ENCODE results near the gene XRCC2.
"Not testable (repeated sequence)": the region's sequence is repeated elsewhere in the genome, so short reads cannot be mapped to it uniquely, and the experiment has no call there.

Gene XRCC2

GRCh38 chr7:152675759-152676636, at the start of gene XRCC2:
TSS of gene XRCC2 (minus strand) at chr7:152676141. CDS start at chr7:152676079, 62 bp downstream.
- peak; percentile 93 for DNase-seq (ENCODE audit: low spot score)

- DNase-seq (ENCODE audit: low spot score) = no peak
These were observed 47.4 kb upstream of the XRCC2 start for GRCh38 chr7:152723364-152723763.

- not testable (repeated sequence) for DNase-seq (ENCODE audit: low spot score)
These were observed 36.6 kb upstream of the XRCC2 start for GRCh38 chr7:152712412-152713042.

GRCh38 chr7:152711444-152711944, 35.6 kb upstream of the XRCC2 start:
- DNase-seq (ENCODE audit: low spot score) = no peak

- DNase-seq (ENCODE audit: low spot score) = no peak
These were observed 34.2 kb upstream of the XRCC2 start for GRCh38 chr7:152710153-152710442.

- DNase-seq (ENCODE audit: low spot score) = peak; percentile 94
These were observed 33.6 kb upstream of the XRCC2 start for GRCh38 chr7:152709287-152710152.

DNA sequence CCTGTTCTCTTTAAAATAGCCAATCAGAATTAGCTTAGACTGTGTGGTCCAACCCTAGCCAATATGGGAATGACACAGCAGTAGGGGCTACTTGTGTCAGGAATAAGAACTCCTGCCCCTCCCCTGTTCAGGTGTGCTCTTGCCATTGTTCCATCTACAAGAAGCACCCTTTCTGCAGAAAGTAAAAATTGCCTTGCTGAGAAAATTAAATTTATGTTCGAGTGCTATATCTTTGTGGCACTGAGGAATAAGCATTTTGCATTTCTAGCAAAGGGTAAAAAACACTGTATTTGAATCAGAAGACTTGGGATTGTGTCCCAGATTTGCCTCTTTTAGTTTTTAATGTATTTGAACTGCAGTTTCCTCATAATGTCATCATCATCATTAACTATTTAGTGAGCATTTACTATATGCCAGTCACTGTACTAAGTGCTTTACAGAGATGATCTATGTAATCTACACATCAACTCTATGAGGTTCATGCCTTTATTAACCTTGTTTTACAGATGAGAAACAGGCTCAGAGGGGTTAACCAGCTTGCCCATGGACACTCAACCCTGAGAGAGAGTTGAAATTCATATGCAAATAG, 28.9 kb upstream of the XRCC2 start:
- no peak for DNase-seq (ENCODE audit: low spot score)

DNA sequence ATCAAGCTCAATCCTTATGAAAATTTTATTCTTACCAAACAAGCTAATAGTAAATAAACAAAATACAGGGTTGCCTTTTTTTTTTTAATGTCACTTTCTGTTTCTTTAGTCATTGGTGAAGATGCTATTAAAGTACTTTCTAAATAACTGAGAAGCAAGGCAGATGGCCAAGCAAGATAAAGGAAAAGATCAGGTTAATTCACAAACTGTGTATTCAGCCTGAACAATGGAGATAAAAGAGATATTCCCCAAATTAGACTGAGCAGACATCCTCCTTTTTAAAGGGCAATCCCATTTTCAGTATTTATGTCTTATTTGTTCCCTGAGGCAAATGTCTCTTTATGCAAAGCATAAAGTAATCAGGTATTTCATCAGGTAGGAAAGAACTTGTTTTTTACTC, 23.1 kb upstream of the XRCC2 start:
- DNase-seq (ENCODE audit: low spot score) = no peak

GRCh38 chr7:152697268-152697974, 21.5 kb upstream of the XRCC2 start:
- not testable (repeated sequence) for DNase-seq (ENCODE audit: low spot score)

- not testable (repeated sequence) for DNase-seq (ENCODE audit: low spot score)
These were observed 16.3 kb upstream of the XRCC2 start for GRCh38 chr7:152692196-152692595.

DNA sequence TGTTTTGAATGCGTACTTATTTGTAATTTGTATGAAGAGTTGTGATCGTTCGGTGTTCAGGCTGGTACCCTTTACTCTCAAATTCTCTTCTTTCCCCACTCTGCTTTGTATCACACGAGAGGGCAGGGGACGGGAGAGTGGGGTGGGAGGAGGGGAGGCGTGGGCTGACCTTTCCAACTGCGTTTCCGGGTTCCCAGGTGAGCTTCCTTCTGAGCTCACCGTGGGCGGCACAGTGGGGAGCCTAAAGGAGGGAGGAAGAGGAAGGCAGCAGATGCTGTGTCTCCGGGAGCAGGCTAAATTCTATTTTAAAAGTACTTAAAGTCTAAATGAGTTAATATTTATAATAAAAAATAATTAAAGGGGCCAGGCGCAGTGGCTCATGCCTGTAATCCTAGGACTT, 7.4 kb upstream of the XRCC2 start:
- DNase-seq (ENCODE audit: low spot score) = no peak

- DNase-seq (ENCODE audit: low spot score) = no peak
These were observed 2.1 kb upstream of the XRCC2 start for GRCh38 chr7:152677808-152678670.

GRCh38 chr7:152674860-152675758, 832 bp downstream of the XRCC2 start:
- DNase-seq (ENCODE audit: low spot score) = peak; percentile 85

GRCh38 chr7:152673897-152674296, 2.0 kb downstream of the XRCC2 start:
- DNase-seq (ENCODE audit: low spot score) = no peak

DNA sequence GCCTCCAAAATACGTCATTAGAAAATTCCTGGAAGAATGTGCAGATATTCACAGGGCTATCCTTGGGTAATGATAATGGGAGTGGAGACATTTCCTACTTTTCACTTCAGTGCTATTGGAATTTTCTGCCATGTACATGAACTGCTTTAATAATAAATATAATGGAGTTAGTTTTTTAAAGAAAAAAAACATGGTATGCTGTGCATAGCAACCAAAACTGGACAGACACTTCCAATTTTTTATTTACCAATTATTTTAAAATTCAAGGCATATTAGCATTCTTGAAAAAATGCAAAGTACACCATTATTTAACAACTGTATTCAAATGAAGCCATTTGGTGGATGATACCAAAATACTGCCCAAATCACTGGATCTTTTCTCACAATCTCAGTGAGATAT, 3.3 kb downstream of the XRCC2 start:
- DNase-seq (ENCODE audit: low spot score) = no peak

DNA sequence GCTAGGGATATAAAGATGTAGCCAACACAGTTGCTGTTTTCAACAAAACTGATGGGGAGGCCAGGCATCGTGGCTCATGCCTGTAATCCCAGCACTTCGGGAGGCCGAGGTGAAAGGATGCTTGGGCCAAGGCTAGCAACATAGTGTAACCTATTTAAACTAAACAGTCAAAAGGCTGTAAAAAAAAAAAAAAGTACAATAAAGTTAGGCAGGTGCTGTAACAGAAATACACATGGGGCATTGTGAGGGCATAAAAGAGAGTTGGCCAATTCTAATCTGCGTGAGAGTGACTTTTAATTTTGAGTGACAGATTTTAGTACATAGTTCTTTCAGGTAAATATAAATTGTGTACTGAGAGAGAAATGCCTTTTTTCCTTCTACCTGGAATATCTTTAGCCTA, 6.2 kb downstream of the XRCC2 start:
- DNase-seq (ENCODE audit: low spot score) = no peak

DNA sequence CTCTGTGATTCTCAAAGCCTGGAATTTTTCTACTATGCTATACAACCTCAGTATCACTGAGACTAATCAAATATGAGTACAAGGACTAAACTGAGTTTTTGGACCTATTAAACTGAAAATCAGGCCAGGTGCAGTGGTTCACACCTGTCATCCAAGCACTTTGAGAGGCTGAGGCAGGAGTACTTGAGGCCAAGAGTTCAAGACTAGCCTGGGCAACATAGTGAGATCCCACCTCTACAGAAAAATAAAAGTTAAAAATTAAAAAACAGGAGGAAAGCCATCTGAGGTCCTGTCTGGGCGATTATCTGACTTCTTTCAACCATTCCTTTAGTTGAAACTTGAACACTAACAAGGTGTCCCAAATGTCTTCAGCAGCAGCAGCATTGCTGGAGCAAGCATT, 7.0 kb downstream of the XRCC2 start:
- no peak for DNase-seq (ENCODE audit: low spot score)

- DNase-seq (ENCODE audit: low spot score) = no peak
These were observed 8.0 kb downstream of the XRCC2 start for GRCh38 chr7:152667958-152668357.

DNA sequence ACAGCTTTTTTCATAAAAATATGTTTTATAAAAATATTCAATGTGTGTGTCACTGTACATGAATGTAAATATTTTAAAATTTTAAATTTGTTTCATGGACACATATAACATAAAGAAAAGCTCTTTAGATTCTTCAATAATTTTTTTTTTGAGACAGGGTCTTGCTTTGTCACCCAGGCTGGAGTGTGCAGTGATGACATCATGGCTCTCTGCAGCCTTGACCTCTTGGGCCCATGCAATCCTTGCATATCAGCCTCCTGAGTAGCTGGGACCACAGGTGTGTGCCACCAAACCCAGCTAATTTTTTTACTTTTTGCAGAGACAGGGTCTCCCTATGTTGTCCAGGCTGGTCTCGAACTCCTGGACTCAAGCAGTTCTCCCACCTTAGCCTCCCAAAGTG, 9.9 kb downstream of the XRCC2 start:
- no peak for DNase-seq (ENCODE audit: low spot score)

Measured in RKO (cell line).